ENCODE results near the gene CNOT3.

The CNOT3 gene

DNA sequence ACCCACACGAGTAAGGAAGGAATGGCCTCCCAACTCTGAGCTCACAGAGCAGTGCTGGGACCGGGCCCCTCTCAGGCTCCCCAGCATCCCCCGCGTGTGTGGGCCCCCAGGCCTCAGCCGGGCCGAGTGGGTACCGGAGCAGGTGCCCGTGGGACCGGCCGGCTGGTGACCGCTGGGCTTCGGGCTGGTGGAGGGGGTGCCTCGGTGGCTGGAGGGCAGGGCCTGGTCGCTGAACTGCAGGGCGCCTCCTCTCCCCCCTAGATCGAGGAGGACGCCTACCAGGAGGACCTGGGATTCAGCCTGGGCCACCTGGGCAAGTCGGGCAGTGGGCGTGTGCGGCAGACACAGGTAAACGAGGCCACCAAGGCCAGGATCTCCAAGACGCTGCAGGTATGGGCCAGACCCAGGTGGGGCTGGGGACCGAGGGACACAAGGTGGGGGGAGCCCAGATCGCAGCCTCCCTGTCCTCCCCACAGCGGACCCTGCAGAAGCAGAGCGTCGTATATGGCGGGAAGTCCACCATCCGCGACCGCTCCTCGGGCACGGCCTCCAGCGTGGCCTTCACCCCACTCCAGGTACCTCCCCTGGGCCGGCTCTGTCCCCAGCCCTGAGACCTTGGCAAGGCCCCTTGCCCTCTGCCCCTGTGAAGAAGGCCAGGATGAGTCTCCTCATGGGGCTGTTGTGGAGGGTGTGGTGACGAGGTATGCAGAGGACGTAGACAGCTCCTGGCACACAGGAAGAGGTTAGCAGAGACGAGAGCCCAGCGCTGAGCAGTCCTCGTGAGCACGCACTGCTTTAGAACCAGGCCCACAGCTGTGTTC lies 8.6 kb upstream of the CNOT3 start:
- peaks cover 0 to 42% (median 0%) of the 10 kb centered on the region in 11 experiments; a peak in 5 of 22 replicates for H4K20me1 ChIP-seq
- no peak overlapping the region for H3K27ac ChIP-seq
- H3K4me3 ChIP-seq: no peak overlapping the region
- no peak for TF ChIP-seq Cebpa-rat (IDR thresholded peaks at IDR 0.05)
- H3K9me3 ChIP-seq (replicated peaks in 1 of 11): no peaks in the 10 kb centered on the region
- H3K9ac ChIP-seq: no peak overlapping the region; a peak in 1 of 22 replicates
- H3K36me3 ChIP-seq: peaks cover 75 to 95% (median 83%) of the 10 kb centered on the region in 11 experiments
- no peaks in the 10 kb centered on the region for H3K4me1 ChIP-seq
- no peak overlapping the region for H3K4me2 ChIP-seq
- no peaks in the 10 kb centered on the region for H3K27me3 ChIP-seq

- H3K27ac ChIP-seq: no peak overlapping the region
- H3K36me3 ChIP-seq: peaks cover 69 to 89% (median 77%) of the 10 kb centered on the region in 11 experiments
- H3K4me2 ChIP-seq: no peak overlapping the region
- H4K20me1 ChIP-seq: peaks cover 0 to 36% (median 0%) of the 10 kb centered on the region in 11 experiments; a peak in 5 of 22 replicates
- no peaks in the 10 kb centered on the region for H3K4me1 ChIP-seq
- H3K9ac ChIP-seq: no peak overlapping the region
- H3K27me3 ChIP-seq: no peaks in the 10 kb centered on the region
- TF ChIP-seq Cebpa-rat (IDR thresholded peaks at IDR 0.05): no peak
- H3K9me3 ChIP-seq (replicated peaks in 1 of 11): no peaks in the 10 kb centered on the region
- H3K4me3 ChIP-seq: no peak overlapping the region
Observed at GRCh38 chr19:54129617-54129996, 8.0 kb upstream of the CNOT3 start.

GRCh38 chr19:54133312-54133956 lies 4.1 kb upstream of the CNOT3 start:
- Histone ChIP-seq H3K27me3 (no peaks in the 10 kb centered on the region), H3K9me3 (replicated peaks in 1 of 11) (no peaks in the 10 kb centered on the region), H3K4me3 (no peak overlapping the region), H3K9ac (no peak overlapping the region; a peak in 1 of 22 replicates), H3K36me3 (peaks cover 32 to 50% (median 41%) of the 10 kb centered on the region in 11 experiments), H3K4me2 (no peak overlapping the region), H3K4me1 (peaks cover 11 to 17% (median 13%) of the 10 kb centered on the region in 10 experiments), H4K20me1 (peaks cover 0 to 18% (median 3%) of the 10 kb centered on the region in 11 experiments; a peak in 15 of 22 replicates), H3K27ac (no peak overlapping the region)
- TF ChIP-seq Cebpa-rat (IDR thresholded peaks at IDR 0.05): no peak

DNA sequence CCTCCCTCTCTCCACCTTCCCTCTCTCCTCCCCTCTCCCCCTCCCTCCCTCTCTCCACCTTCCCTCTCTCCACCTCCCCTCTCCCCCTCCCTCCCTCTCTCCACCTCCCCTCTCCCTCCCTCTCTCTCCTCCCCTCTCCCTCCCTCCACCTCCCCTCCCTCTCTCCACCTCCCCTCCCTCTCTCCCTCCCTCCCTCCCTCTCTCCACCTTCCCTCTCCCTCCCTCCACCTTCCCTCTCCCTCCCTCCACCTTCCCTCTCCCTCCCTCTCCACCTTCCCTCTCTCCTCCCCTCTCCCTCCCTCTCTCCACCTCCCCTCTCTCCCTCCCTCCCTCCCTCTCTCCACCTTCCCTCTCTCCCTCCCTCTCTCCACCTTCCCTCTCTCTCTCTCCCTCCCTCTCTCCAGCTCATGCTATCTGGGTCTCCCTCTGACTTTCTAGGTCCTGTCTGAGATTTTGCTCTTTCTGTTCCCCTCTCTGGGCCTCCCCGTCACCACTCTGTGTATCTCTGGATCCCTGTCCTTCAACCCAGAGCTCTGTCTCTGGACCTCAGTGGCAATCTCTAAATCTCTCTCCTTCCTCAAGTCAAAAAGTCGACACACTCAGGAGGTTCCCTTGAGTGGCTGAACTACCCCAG lies 3.5 kb upstream of the CNOT3 start:
- H3K36me3 ChIP-seq: peaks cover 27 to 48% (median 37%) of the 10 kb centered on the region in 11 experiments
- no peaks in the 10 kb centered on the region for H3K27me3 ChIP-seq
- H3K4me2 ChIP-seq: no peak overlapping the region
- peaks cover 6 to 25% (median 9%) of the 10 kb centered on the region in 11 experiments; a peak in 19 of 22 replicates for H4K20me1 ChIP-seq
- peaks cover 17 to 23% (median 19%) of the 10 kb centered on the region in 10 experiments for H3K4me1 ChIP-seq
- no peak overlapping the region for H3K27ac ChIP-seq
- no peak overlapping the region for H3K9ac ChIP-seq
- H3K4me3 ChIP-seq: no peak overlapping the region
- no peak for TF ChIP-seq Cebpa-rat (IDR thresholded peaks at IDR 0.05)
- H3K9me3 ChIP-seq (replicated peaks in 1 of 11): no peaks in the 10 kb centered on the region

DNA sequence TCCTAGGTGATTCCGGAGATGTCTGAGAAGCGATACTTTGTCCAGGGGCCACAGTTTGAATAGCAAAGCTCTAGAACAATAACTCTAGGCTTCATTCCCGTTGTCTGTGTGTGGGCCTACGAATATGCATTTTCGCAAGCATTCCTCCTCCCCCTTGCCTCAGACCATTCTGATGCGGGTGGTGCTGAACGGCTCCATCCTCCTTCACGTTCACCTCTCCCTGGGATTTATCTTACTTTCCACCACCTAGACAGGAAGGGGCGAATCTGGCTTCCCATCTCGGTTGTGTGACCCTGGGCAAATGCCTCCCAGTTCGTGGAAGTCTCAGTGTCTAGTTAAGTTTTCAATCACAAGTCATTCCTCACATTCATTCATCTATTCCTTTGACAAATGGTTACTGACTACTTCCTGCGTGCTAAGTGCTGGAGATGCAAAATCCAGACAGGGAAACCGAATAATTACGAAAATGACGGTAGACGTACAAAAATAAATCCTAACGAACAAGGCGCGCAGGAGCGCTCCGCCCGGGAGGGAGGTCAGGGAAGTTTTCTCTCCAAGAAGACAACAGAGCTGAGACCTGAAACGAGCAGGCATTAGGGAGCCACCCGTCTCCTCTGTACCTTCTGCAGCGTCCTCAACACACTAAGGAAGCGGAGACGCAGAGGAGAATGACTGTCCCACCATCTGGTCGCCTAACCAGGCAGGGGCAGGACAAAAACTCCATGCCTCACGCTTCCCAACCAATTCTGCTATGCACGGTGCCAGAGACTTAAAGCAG lies 1.3 kb upstream of the CNOT3 start:
- Histone ChIP-seq H3K9ac (peak overlapping the region; percentile 33 to 75 (median 65); a peak in 20 of 22 replicates), H4K20me1 (peaks cover 28 to 41% (median 31%) of the 10 kb centered on the region in 11 experiments), H3K9me3 (replicated peaks in 1 of 11) (no peaks in the 10 kb centered on the region), H3K27me3 (no peaks in the 10 kb centered on the region), H3K27ac (peak overlapping the region in 8 of 11 experiments; percentile 2 to 54 (median 30); a peak in 13 of 22 replicates), H3K4me1 (peaks cover 39 to 44% (median 40%) of the 10 kb centered on the region in 10 experiments), H3K36me3 (peaks cover 19 to 48% (median 37%) of the 10 kb centered on the region in 11 experiments), H3K4me2 (peak overlapping the region; percentile 91 to 98 (median 94)), H3K4me3 (peak overlapping the region; percentile 50 to 72 (median 62))
- TF ChIP-seq Cebpa-rat (IDR thresholded peaks at IDR 0.05): no peak

DNA sequence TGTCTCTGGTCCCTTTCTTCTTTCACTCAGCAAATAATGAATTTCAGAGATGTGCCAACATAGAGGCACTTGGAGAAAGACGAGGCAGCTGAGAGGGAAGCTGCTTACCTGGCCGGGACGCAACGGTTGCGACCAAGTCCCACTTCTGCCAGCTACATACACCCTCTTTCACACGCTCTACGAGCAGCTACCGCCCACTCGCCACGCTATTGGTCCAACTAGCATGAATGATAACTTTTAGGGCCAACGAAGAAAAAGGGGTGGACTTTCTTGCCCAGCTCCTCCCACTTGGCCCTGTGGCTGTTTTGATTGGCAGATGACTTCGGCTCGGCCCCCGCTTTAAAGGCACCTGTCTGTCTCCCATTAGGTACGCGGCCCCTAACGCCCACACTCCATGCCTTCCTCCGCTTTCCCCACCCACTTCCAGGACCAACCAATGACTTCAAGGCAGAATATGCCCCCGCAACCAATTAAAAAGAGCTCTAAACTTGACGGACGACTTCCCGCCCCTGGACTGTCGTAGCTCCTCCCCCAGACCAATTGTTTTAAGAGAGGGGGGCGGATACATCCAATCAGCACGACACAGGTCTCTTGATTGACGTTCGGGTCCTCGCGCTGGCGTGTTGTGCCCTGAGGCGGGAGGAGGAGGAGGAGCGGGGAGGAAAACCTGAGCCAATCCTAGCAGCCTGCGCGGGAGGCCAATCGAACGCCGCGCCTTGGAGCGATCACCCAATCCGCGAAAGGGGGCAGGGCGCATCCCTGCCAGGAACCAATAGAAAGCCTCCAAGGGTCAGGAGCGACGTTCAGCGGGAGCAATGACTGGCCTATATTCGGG lies 481 bp upstream of the CNOT3 start:
- Histone ChIP-seq H3K4me3 (peak overlapping the region; percentile 83 to 96 (median 92)), H3K4me2 (peak overlapping the region; percentile 91 to 98 (median 94))

GRCh38 chr19:54138489-54139256 lies 1.1 kb downstream of the CNOT3 start:
- Histone ChIP-seq H3K4me1 (peaks cover 39 to 51% (median 45%) of the 10 kb centered on the region in 10 experiments), H3K27ac (peak overlapping the region; percentile 97 to 100 (median 99); a peak in 21 of 22 replicates), H3K27me3 (no peaks in the 10 kb centered on the region), H3K4me3 (peak overlapping the region; percentile 83 to 96 (median 92)), H3K4me2 (peak overlapping the region; percentile 84 to 100 (median 97)), H4K20me1 (peaks cover 50 to 56% (median 52%) of the 10 kb centered on the region in 11 experiments), H3K9me3 (replicated peaks in 1 of 11) (no peaks in the 10 kb centered on the region), H3K9ac (peak overlapping the region; percentile 95 to 100 (median 99)), H3K36me3 (peaks cover 32 to 50% (median 48%) of the 10 kb centered on the region in 11 experiments)
- no peak for TF ChIP-seq Cebpa-rat (IDR thresholded peaks at IDR 0.05)

More for the DNA sequence above, 481 bp upstream of the CNOT3 start:
- H3K9ac ChIP-seq: peak overlapping the region; percentile 95 to 100 (median 99)
- peaks cover 19 to 48% (median 37%) of the 10 kb centered on the region in 11 experiments for H3K36me3 ChIP-seq
- no peaks in the 10 kb centered on the region for H3K27me3 ChIP-seq
- H3K9me3 ChIP-seq (replicated peaks in 1 of 11): no peaks in the 10 kb centered on the region
- H3K4me1 ChIP-seq: peaks cover 39 to 49% (median 45%) of the 10 kb centered on the region in 10 experiments
- peak overlapping the region; percentile 97 to 100 (median 99) for H3K27ac ChIP-seq
- no peak for TF ChIP-seq Cebpa-rat (IDR thresholded peaks at IDR 0.05)
- peaks cover 36 to 43% (median 38%) of the 10 kb centered on the region in 11 experiments for H4K20me1 ChIP-seq
